HepG2 (cell line): Measurements from ENCODE around the gene CDK18. TPM values are rescaled to one million over a fixed set of nuclear protein-coding genes. Genes with fewer than 3 reads are reported as not detected.

Experiments used
- ARNT2 ChIP-seq: sonication (generic); formaldehyde crosslinking; IDR thresholded peaks from 2 replicates; pipeline ENCODE4 v1.8.0; 2022; ENCODE audit warnings: mild to moderate bottlenecking, low read depth, missing genetic modification reagents, moderate library complexity
- ATF3 ChIP-seq: sonication (generic); formaldehyde crosslinking; IDR thresholded peaks from 2 replicates; pipeline ENCODE4 v1.4.0; 2020; ENCODE audit warnings: missing genetic modification reagents
- BCLAF1 ChIP-seq: fragments of 450-650 bp; IDR thresholded peaks from 2 replicates; pipeline ENCODE4 v1.6.1; 2017; ENCODE audit warnings: mild to moderate bottlenecking
- E2F2 ChIP-seq: sonication (generic); formaldehyde crosslinking; IDR thresholded peaks from 2 replicates; pipeline ENCODE4 v1.4.0; 2020; ENCODE audit warnings: missing genetic modification reagents, borderline replicate concordance
- GFI1 ChIP-seq: sonication (generic); formaldehyde crosslinking; IDR thresholded peaks from 2 replicates; pipeline ENCODE4 v1.5.0; 2020; ENCODE audit warnings: missing genetic modification reagents, mild to moderate bottlenecking, borderline replicate concordance
- IKZF4 ChIP-seq: sonication (generic); formaldehyde crosslinking; IDR thresholded peaks from 2 replicates; pipeline ENCODE4 v1.5.1; 2020; ENCODE audit warnings: borderline replicate concordance, mild to moderate bottlenecking, low read depth, missing genetic modification reagents; ENCODE audit errors: not compliant biosample characterization
- IRF1 ChIP-seq: sonication (generic); formaldehyde crosslinking; IDR thresholded peaks from 2 replicates; pipeline ENCODE4 v1.4.0; 2020; ENCODE audit warnings: low read depth, mild to moderate bottlenecking, missing genetic modification reagents
- IRF2 ChIP-seq: IDR thresholded peaks from 2 replicates; pipeline ENCODE4 v1.6.1; 2018; ENCODE audit warnings: missing genetic modification reagents, missing compliant biosample characterization
- KAT8 ChIP-seq: IDR thresholded peaks from 2 replicates; pipeline ENCODE4 v1.6.1; 2016; ENCODE audit warnings: missing genetic modification reagents, missing compliant biosample characterization
- MLLT10 ChIP-seq: sonication (generic); formaldehyde crosslinking; IDR thresholded peaks from 2 replicates; pipeline ENCODE4 v1.4.0; 2020; ENCODE audit warnings: missing genetic modification reagents
- RERE ChIP-seq: IDR thresholded peaks from 2 replicates; pipeline ENCODE4 v1.6.1; 2016; ENCODE audit warnings: low read depth, missing genetic modification reagents, missing compliant biosample characterization
- TCF7L2 ChIP-seq: IDR thresholded peaks from 2 replicates; pipeline ENCODE4 v1.6.1; 2011; ENCODE audit warnings: mild to moderate bottlenecking, low read depth, low read length, moderate library complexity
- ZFP90 ChIP-seq: sonication (generic); formaldehyde crosslinking; IDR thresholded peaks from 2 replicates; pipeline ENCODE4 v1.8.0; 2022; ENCODE audit warnings: missing genetic modification reagents, mild to moderate bottlenecking, inconsistent platforms, borderline replicate concordance
- ZNF138 ChIP-seq: sonication (generic); formaldehyde crosslinking; IDR thresholded peaks from 2 replicates; pipeline ENCODE4 v1.5.0; 2020; ENCODE audit warnings: mild to moderate bottlenecking, low read depth, missing genetic modification reagents
- ZNF567 ChIP-seq: sonication (generic); formaldehyde crosslinking; IDR thresholded peaks from 2 replicates; pipeline ENCODE4 v1.8.1; 2023; ENCODE audit warnings: mild to moderate bottlenecking, missing genetic modification reagents, borderline replicate concordance
- ZNF766 ChIP-seq: sonication (generic); formaldehyde crosslinking; IDR thresholded peaks from 2 replicates; pipeline ENCODE4 v1.5.0; 2020; ENCODE audit warnings: missing genetic modification reagents, borderline replicate concordance
- ZSCAN25 ChIP-seq: sonication (generic); formaldehyde crosslinking; IDR thresholded peaks from 2 replicates; pipeline ENCODE4 v1.8.0; 2022; ENCODE audit warnings: mild to moderate bottlenecking, missing genetic modification reagents
- polyA plus RNA-seq, 8 experiments: library from polyadenylated mRNA; depleted of rRNA in 3 of 8; stranded (reverse) in 7 of 8; unstranded in 1 of 8; fragments of >200 nt; fragmentation: Illumina TruSeq in 4 of 8; extraction: Trizol in 4 of 8; gene quantifications; 2 replicates each; pipeline versions ENCODE4 v1.2.1 to v1.2.3, GENCODE V29; 2011 to 2016; ENCODE audit warnings: low read depth in 4 of 8, missing spikeins in 1 of 8, mixed read lengths in 1 of 8; ENCODE audit not compliant: insufficient read depth in 1 of 8
- total RNA-seq, 5 experiments: library from RNA; depleted of rRNA; stranded (reverse); fragments of >200 nt; fragmentation: Illumina TruSeq; extraction: Trizol; gene quantifications; 2 replicates each; pipeline ENCODE4 v1.2.3, GENCODE V29; 2016; ENCODE audit warnings: low read depth in 1 of 5

CDK18 gene
- total and polyA plus RNA-seq, 2 of the 13 experiments (the other 11 are each of a cell fraction or from before 2014, with no cell fraction given), result 6.4 to 38.8 TPM

- TF ChIP-seq E2F2, result no peak
- TF ChIP-seq ATF3 (CRISPR knock-in tag), result 0 out of 2 replicates have a peak, but pooled peaks have one; percentile 17
- TF ChIP-seq TCF7L2, result no peak
- TF ChIP-seq RERE, result 0 out of 2 replicates have a peak, but pooled peaks have one; percentile 22
- TF ChIP-seq GFI1 (CRISPR knock-in tag), result 0 out of 2 replicates have a peak, but pooled peaks have one; percentile 59
- no peak for TF ChIP-seq IKZF4 (CRISPR knock-in tag)
- TF ChIP-seq ARNT2 (CRISPR knock-in tag), result peak; percentile 32; the same call in 1 of the 2 replicates
- no peak for TF ChIP-seq MLLT10 (CRISPR knock-in tag)
- no peak for TF ChIP-seq BCLAF1
- no peak for TF ChIP-seq ZNF766 (CRISPR knock-in tag)
- TF ChIP-seq ZFP90 (CRISPR knock-in tag), result peak; percentile 24; the same call in 1 of the 2 replicates
- TF ChIP-seq ZNF567 (CRISPR knock-in tag), result no peak
- peak; percentile 49; the same call in 1 of the 2 replicates for TF ChIP-seq ZSCAN25 (CRISPR knock-in tag)
- peak; percentile 56; the same call in 1 of the 2 replicates for TF ChIP-seq IRF2 (CRISPR knock-in tag)
- no peak for TF ChIP-seq IRF1 (CRISPR knock-in tag)
- 0 out of 2 replicates have a peak, but pooled peaks have one; percentile 46 for TF ChIP-seq ZNF138 (CRISPR knock-in tag)
- TF ChIP-seq KAT8 (CRISPR knock-in tag), result peak; percentile 77
Measured at GRCh38 chr1:205504311-205505075, at the start of gene CDK18 (continued).
